Hepatocyte (in vitro differentiated cells): Measurements from ENCODE around the gene S100A7A. TPM values are rescaled to one million over a fixed set of nuclear protein-coding genes. Genes with fewer than 3 reads are reported as not detected.
"Not testable (repeated sequence)": the region's sequence is repeated elsewhere in the genome, so short reads cannot be mapped to it uniquely, and the experiment has no call there.

Source experiments
- DNase-seq: peaks from one replicate; pipeline ENCODE4 v3.0.0-alpha.2; 2016; ENCODE audit warnings: low spot score
- H2AFZ ChIP-seq: fragments of 200-600 bp; sonication (generic); 2 replicates; pipeline ENCODE4 v1.6.0; 2016; ENCODE audit warnings: antibody characterized with exemption, mild to moderate bottlenecking
- H3K27ac ChIP-seq: fragments of 200-600 bp; sonication (generic); 2 replicates; pipeline ENCODE4 v1.5.1; 2016; ENCODE audit warnings: mild to moderate bottlenecking
- H3K27me3 ChIP-seq: fragments of 200-600 bp; sonication (generic); 2 replicates; pipeline ENCODE4 v1.6.1; 2016
- H3K36me3 ChIP-seq: fragments of 200-600 bp; sonication (generic); replicated peaks from 2 replicates; pipeline ENCODE4 v1.5.1; 2016; ENCODE audit warnings: low read depth; ENCODE audit not compliant: insufficient read depth
- H3K4me1 ChIP-seq: fragments of 200-600 bp; sonication (generic); 2 replicates; pipeline ENCODE4 v1.5.1; 2016; ENCODE audit warnings: mild to moderate bottlenecking, moderate library complexity; ENCODE audit not compliant: insufficient read depth
- H3K4me2 ChIP-seq: fragments of 200-600 bp; sonication (generic); 2 replicates; pipeline ENCODE4 v1.6.0; 2016
- H3K4me3 ChIP-seq: fragments of 200-600 bp; sonication (generic); 2 replicates; pipeline ENCODE4 v1.5.1; 2016; ENCODE audit warnings: mild to moderate bottlenecking
- H3K79me2 ChIP-seq: fragments of 200-600 bp; sonication (generic); 2 replicates; pipeline ENCODE4 v1.6.0; 2017; ENCODE audit warnings: mild to moderate bottlenecking
- H3K9me2 ChIP-seq: fragments of 200-600 bp; sonication (generic); replicated peaks from 2 replicates; pipeline ENCODE4 v1.6.0; 2017; ENCODE audit warnings: mild to moderate bottlenecking; ENCODE audit not compliant: insufficient read depth
- H3K9me3 ChIP-seq: fragments of 200-600 bp; sonication (generic); 2 replicates; pipeline ENCODE4 v1.5.1; 2016; ENCODE audit warnings: low read depth, mild to moderate bottlenecking
- H4K20me1 ChIP-seq: fragments of 200-600 bp; sonication (generic); 2 replicates; pipeline ENCODE4 v1.6.0; 2016; ENCODE audit warnings: mild to moderate bottlenecking; ENCODE audit not compliant: insufficient read depth, poor library complexity, severe bottlenecking
- CTCF ChIP-seq: fragments of 200-600 bp; sonication (generic); IDR thresholded peaks from 2 replicates; pipeline ENCODE4 v1.5.1; 2016; ENCODE audit warnings: antibody characterized with exemption, mild to moderate bottlenecking; ENCODE audit not compliant: poor library complexity
- EZH2 ChIP-seq: fragments of 200-600 bp; sonication (generic); IDR thresholded peaks from 2 replicates; pipeline ENCODE4 v1.6.1; 2016; ENCODE audit warnings: antibody characterized with exemption, mild to moderate bottlenecking, borderline replicate concordance
- EZH2phosphoT487 ChIP-seq: fragments of 200-600 bp; sonication (generic); IDR thresholded peaks from one replicate; pipeline ENCODE4 v1.6.1; 2018; ENCODE audit warnings: antibody characterized with exemption, mild to moderate bottlenecking, low read depth, moderate library complexity; ENCODE audit not compliant: unreplicated experiment, severe bottlenecking
- WGBS: methylation state at CpG from one replicate; pipeline ENCODE4 v1.1.6; 2016; ENCODE audit warnings: low lambda C conversion rate; ENCODE audit errors: missing lambda C conversion rate; 5-methylcytosine and 5-hydroxymethylcytosine counted together
- polyA plus RNA-seq: library from polyadenylated mRNA; unstranded; fragments of >200 nt; fragmentation: Nextera tagmentation; extraction: Ambion mirVana; gene quantifications from 2 replicates; pipeline ENCODE4 v1.2.1, GENCODE V29; 2016
- total RNA-seq: library from RNA; depleted of rRNA; stranded (reverse); fragments of >200 nt; gene quantifications from 2 replicates; pipeline ENCODE4 v1.2.3, GENCODE V29; 2014

Gene S100A7A
- total and polyA plus RNA-seq, 2 experiments from 2014 or later, result not detected

- H3K36me3 ChIP-seq, result no peaks in the 10 kb centered on the region
- no peaks in the 10 kb centered on the region for H3K9me3 ChIP-seq
- no peak overlapping the region for H3K4me2 ChIP-seq
- no peaks in the 10 kb centered on the region for H3K4me1 ChIP-seq
- no peaks in the 10 kb centered on the region for H3K79me2 ChIP-seq
- no peaks in the 10 kb centered on the region for H3K27me3 ChIP-seq
- 78% methylated on average over 12 of the region's 12 CpGs for WGBS
- no peak for DNase-seq
- no peaks in the 10 kb centered on the region for H4K20me1 ChIP-seq
- no peaks in the 10 kb centered on the region for H3K9me2 ChIP-seq
- H2AFZ ChIP-seq, result no peak overlapping the region
- H3K4me3 ChIP-seq, result no peak overlapping the region
- TF ChIP-seq EZH2 (no peak), EZH2phosphoT487 (no peak)
- H3K27ac ChIP-seq, result no peak overlapping the region
Measured at GRCh38 chr1:153417136-153417888, 992 bp downstream of the S100A7A start.

- not testable (repeated sequence) for H3K27me3 ChIP-seq, H3K9me2 ChIP-seq, H3K27ac ChIP-seq, H3K4me2 ChIP-seq, H3K79me2 ChIP-seq, H3K9me3 ChIP-seq, H3K4me1 ChIP-seq, H4K20me1 ChIP-seq, H2AFZ ChIP-seq, H3K36me3 ChIP-seq, DNase-seq, H3K4me3 ChIP-seq
- 62% methylated on average over 7 of the region's 7 CpGs for WGBS
Measured at GRCh38 chr1:153418758-153419435, 2.6 kb downstream of the S100A7A start.

- DNase-seq, H3K4me1 ChIP-seq, H2AFZ ChIP-seq, H3K27ac ChIP-seq, H3K9me2 ChIP-seq, H3K36me3 ChIP-seq, H3K4me2 ChIP-seq, H3K9me3 ChIP-seq, H4K20me1 ChIP-seq, H3K4me3 ChIP-seq, H3K27me3 ChIP-seq, H3K79me2 ChIP-seq: not testable (repeated sequence)
- 51% methylated on average over 2 of the region's 2 CpGs for WGBS
Measured at GRCh38 chr1:153419436-153419793, 3.1 kb downstream of the S100A7A start.

- Histone ChIP-seq H2AFZ (no peak overlapping the region), H3K4me2 (no peak overlapping the region), H3K9me3 (no peaks in the 10 kb centered on the region), H3K4me3 (no peak overlapping the region), H4K20me1 (no peaks in the 10 kb centered on the region), H3K27me3 (no peaks in the 10 kb centered on the region), H3K27ac (no peak overlapping the region), H3K79me2 (no peaks in the 10 kb centered on the region), H3K4me1 (no peaks in the 10 kb centered on the region), H3K36me3 (no peaks in the 10 kb centered on the region), H3K9me2 (no peaks in the 10 kb centered on the region)
- TF ChIP-seq EZH2 (no peak), CTCF (no peak), EZH2phosphoT487 (no peak)
- DNase-seq, result no peak
- WGBS, result 75% methylated on average over 2 of the region's 2 CpGs
Measured at GRCh38 chr1:153420306-153420705, 4.0 kb downstream of the S100A7A start.

GRCh38 chr1:153422450-153423068 lies 6.2 kb downstream of the S100A7A start:
- DNase-seq, result peak; percentile 77
- H2AFZ ChIP-seq, result no peak overlapping the region
- H4K20me1 ChIP-seq, result no peaks in the 10 kb centered on the region
- no peak overlapping the region for H3K4me3 ChIP-seq
- no peaks in the 10 kb centered on the region for H3K9me3 ChIP-seq
- H3K9me2 ChIP-seq, result no peaks in the 10 kb centered on the region
- H3K36me3 ChIP-seq, result no peaks in the 10 kb centered on the region
- H3K27ac ChIP-seq, result no peak overlapping the region
- H3K79me2 ChIP-seq, result no peaks in the 10 kb centered on the region
- WGBS, result 9% methylated on average over 6 of the region's 6 CpGs
- no peak for TF ChIP-seq EZH2phosphoT487
- TF ChIP-seq CTCF, result no peak
- no peak for TF ChIP-seq EZH2
- H3K27me3 ChIP-seq, result no peaks in the 10 kb centered on the region
- no peaks in the 10 kb centered on the region for H3K4me1 ChIP-seq
- H3K4me2 ChIP-seq, result no peak overlapping the region
